ENCODE data around the gene SYCP3. TPM values are rescaled to one million over a fixed set of nuclear protein-coding genes. Genes with fewer than 3 reads are reported as not detected.

Gene SYCP3
- total and polyA plus RNA-seq, 2 of the 8 experiments (the other 6 are each of a cell fraction or from before 2014, with no cell fraction given) = 0.02 to 0.07 TPM

- no peak overlapping the region for H3K56ac ChIP-seq (replicated peaks; ENCODE audit: insufficient read length, low read depth, low read length)
- H2BK12ac ChIP-seq (ENCODE audit: low read depth, low read length) = no peak overlapping the region
- H3K14ac ChIP-seq (ENCODE audit: insufficient read length) = no peak overlapping the region
- H2BK5ac ChIP-seq (ENCODE audit: low read depth, low read length) = no peak overlapping the region
- ChIA-PET POLR2A (ENCODE audit: partially characterized antibody) (interaction anchor here (1.1 kb wide), 1 partner anchor 12 kb away, joined by 3 read pairs; no protein-coding TSS in a partner anchor), CTCF (ENCODE audit: partially characterized antibody) (interaction anchor here (1.1 kb wide), 2 partner anchors 9 to 77 kb away, joined by 4 read pairs; no protein-coding TSS in a partner anchor)
- H3K18ac ChIP-seq (ENCODE audit: extremely low read depth, low read length) = no peak overlapping the region
- FAIRE-seq = no peak
- no peaks in the 10 kb centered on the region for H3K79me2 ChIP-seq (ENCODE audit: control insufficient read depth in 1 of 2, insufficient read depth in 2 of 2, low read length in 2 of 2)
- no peak overlapping the region for H3K4me3 ChIP-seq (ENCODE audit: extremely low read depth in 1 of 4, insufficient read depth in 2 of 4, low read depth in 3 of 4, low read length in 4 of 4)
- DNase-seq (ENCODE audit: low read depth in 1 of 2, low spot score in 2 of 2) = no peak
- 85% methylated on average over 5 of the region's 5 CpGs; no CpG with 5 or more reads in 1 of the 2 experiments for WGBS, 2 experiments (ENCODE audit: extremely low coverage in 1 of 2, insufficient coverage in 1 of 2, insufficient read length in 1 of 2, insufficient replicate concordance in 2 of 2, low coverage in 1 of 2, low lambda C conversion rate in 2 of 2, missing lambda C conversion rate in 1 of 2)
- H4K5ac ChIP-seq (ENCODE audit: insufficient read length, low read depth, low read length) = no peak overlapping the region
- no peak overlapping the region for H2BK20ac ChIP-seq (ENCODE audit: low read length)
- no peak overlapping the region for H2BK120ac ChIP-seq (replicated peaks; ENCODE audit: low read depth, low read length)
- no peaks in the 10 kb centered on the region for H3K9me3 ChIP-seq (ENCODE audit: insufficient read depth in 2 of 2, low read depth in 1 of 2, low read length in 1 of 2)
- H3K27me3 ChIP-seq (replicated peaks in 1 of 4; ENCODE audit: control insufficient read depth in 3 of 4, extremely low read depth in 1 of 4, insufficient read depth in 3 of 4, low read length in 3 of 4) = no peaks in the 10 kb centered on the region
- H2AFZ ChIP-seq (ENCODE audit: low read length) = no peak overlapping the region
- H2AK5ac ChIP-seq (ENCODE audit: low read depth, low read length) = no peak overlapping the region
- no peak overlapping the region for H3K4me2 ChIP-seq (ENCODE audit: insufficient read depth in 1 of 2, low read depth in 2 of 2, low read length in 2 of 2)
- no peak overlapping the region for H4K91ac ChIP-seq (replicated peaks; ENCODE audit: insufficient read length, low read length)
- H3K4me1 ChIP-seq (replicated peaks in 1 of 4; ENCODE audit: control insufficient read depth in 3 of 4, insufficient read depth in 4 of 4, low read length in 3 of 4) = no peaks in the 10 kb centered on the region
- H3K27ac ChIP-seq (ENCODE audit: low read depth, low read length) = no peak overlapping the region
- no peak overlapping the region for H2BK15ac ChIP-seq (ENCODE audit: low read length)
- peaks cover 7 to 61% (median 26%) of the 10 kb centered on the region in 4 experiments; a peak in 7 of 8 replicates for H3K36me3 ChIP-seq (ENCODE audit: control insufficient read depth in 2 of 4, insufficient read depth in 4 of 4, low read length in 3 of 4)
- no peaks in the 10 kb centered on the region for H3K23me2 ChIP-seq (ENCODE audit: low read depth, low read length)
- H3K23ac ChIP-seq (ENCODE audit: insufficient read length) = no peak overlapping the region
- no peak overlapping the region for H3K9ac ChIP-seq (replicated peaks in 1 of 4; ENCODE audit: extremely low read depth in 1 of 4, low read depth in 3 of 4, low read length in 3 of 4)
- no peak overlapping the region for H4K8ac ChIP-seq (ENCODE audit: extremely low read depth, insufficient read depth, low read length)
- H3K79me1 ChIP-seq (ENCODE audit: low read depth, low read length) = no peaks in the 10 kb centered on the region; the same call in 1 of the 2 replicates
- no peak overlapping the region for H3K4ac ChIP-seq (replicated peaks; ENCODE audit: insufficient read length, low read depth, low read length)
- peaks cover 0 to 2% of the 10 kb centered on the region in 2 experiments for H4K20me1 ChIP-seq (replicated peaks in 1 of 2; ENCODE audit: control insufficient read depth in 1 of 2, insufficient read depth in 2 of 2, low read length in 2 of 2)
- TF ChIP-seq POLR2A (IDR thresholded peaks at IDR 0.05; ENCODE audit: control extremely low read depth in 1 of 2, low read depth in 2 of 2, low read length in 2 of 2) (no peak), SP4 (IDR thresholded peaks at IDR 0.05; ENCODE audit: low read length) (no peak), ZNF274 (IDR thresholded peaks at IDR 0.05; ENCODE audit: borderline replicate concordance, extremely low read depth, low read length) (no peak), HDAC6 (IDR thresholded peaks at IDR 0.05; ENCODE audit: low read depth, low read length) (no peak), SUZ12 (IDR thresholded peaks at IDR 0.05; ENCODE audit: low read length) (no peak), MAX (IDR thresholded peaks at IDR 0.05) (no peak), CHD1 (IDR thresholded peaks at IDR 0.05; ENCODE audit: low read depth, low read length) (no peak), CBX5 (IDR thresholded peaks at IDR 0.05; ENCODE audit: low read depth, low read length) (no peak), SIX5 (IDR thresholded peaks at IDR 0.05; ENCODE audit: low read depth, low read length) (no peak), RBBP5 (IDR thresholded peaks at IDR 0.05; ENCODE audit: borderline replicate concordance, low read depth, low read length) (no peak), YY1 (IDR thresholded peaks at IDR 0.05; ENCODE audit: low read depth, low read length) (no peak)
- TF ChIP-seq, protein P1, sequence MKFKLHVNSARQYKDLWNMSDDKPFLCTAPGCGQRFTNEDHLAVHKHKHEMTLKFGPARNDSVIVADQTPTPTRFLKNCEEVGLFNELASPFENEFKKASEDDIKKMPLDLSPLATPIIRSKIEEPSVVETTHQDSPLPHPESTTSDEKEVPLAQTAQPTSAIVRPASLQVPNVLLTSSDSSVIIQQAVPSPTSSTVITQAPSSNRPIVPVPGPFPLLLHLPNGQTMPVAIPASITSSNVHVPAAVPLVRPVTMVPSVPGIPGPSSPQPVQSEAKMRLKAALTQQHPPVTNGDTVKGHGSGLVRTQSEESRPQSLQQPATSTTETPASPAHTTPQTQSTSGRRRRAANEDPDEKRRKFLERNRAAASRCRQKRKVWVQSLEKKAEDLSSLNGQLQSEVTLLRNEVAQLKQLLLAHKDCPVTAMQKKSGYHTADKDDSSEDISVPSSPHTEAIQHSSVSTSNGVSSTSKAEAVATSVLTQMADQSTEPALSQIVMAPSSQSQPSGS (IDR thresholded peaks at IDR 0.05; ENCODE audit: low read length) = no peak
Measured at GRCh38 chr12:101764051-101764792, 25.0 kb upstream of the SYCP3 start.

All from H1 (cell line).